NCI-H128 (cell line): ENCODE measurements around the gene RDX.
"Not testable (repeated sequence)": the region's sequence is repeated elsewhere in the genome, so short reads cannot be mapped to it uniquely, and the experiment has no call there.

Experiments
- DNase-seq: peaks from one replicate; lab custom pipeline; 2025; ENCODE audit not compliant: unreplicated experiment; lab: John Stamatoyannopoulos, UW

Gene RDX

GRCh38 chr11:110279881-110280280 is 16.5 kb downstream of the RDX start:
- no peak for DNase-seq

DNA sequence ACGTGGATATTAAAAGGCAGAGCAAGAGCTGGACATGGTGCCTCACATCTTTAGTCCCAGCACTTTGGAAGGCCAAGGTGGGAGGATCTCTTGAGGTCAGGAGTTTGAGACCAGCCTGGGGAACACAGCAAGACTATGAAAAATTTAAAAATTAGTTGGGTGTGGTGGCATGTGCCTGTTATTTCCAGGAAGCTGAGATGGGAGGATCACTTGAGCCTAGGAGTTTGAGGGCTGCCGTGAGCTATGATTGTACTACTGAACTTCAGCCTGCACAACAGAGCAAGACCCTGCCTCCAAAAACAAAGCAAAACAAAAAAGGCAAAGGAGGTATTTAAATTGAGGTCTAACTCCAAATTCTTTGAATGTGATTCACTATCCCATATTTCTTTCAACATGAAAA is 23.5 kb downstream of the RDX start:
- no peak for DNase-seq

DNA sequence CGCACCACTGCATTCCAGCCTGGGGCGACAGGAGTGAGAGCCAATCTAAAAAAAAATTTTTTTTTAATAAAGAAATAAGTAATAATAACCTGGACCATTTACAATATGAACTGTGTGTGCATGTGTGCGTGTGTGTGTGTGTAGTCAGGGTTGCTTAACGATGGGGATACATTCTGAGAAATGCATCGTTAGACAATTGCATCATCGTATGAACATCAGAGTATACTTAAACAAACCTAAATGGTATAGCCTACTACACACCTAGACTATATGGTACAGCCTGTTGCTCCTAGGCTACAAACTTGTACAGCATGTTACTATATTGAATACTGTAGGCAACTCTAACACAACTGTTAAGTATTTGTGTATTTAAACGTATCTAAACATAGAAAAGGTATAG is 26.4 kb downstream of the RDX start:
- DNase-seq: no peak

- no peak for DNase-seq
Observed at GRCh38 chr11:110268441-110268840, 28.0 kb downstream of the RDX start.

DNA sequence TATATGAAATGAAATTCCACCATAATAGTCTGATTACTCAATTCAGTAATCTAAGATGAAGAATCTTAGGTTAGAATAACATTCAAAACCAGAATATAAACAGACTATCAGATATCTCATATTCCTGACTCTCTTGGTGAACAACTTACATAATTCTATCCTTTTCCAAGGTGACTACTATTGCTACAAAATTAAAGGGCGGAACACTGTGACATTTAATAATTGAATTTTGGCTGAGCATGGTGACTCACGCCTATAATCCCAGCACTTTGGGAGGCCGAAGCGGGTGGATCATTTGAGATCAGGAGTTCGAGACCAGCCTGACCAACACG is 34.4 kb downstream of the RDX start:
- no peak for DNase-seq

GRCh38 chr11:110261195-110262071 is 35.0 kb downstream of the RDX start:
- DNase-seq: no peak

GRCh38 chr11:110253525-110253924 is 42.9 kb downstream of the RDX start:
- DNase-seq: no peak

- DNase-seq: no peak
Observed at GRCh38 chr11:110251836-110252235, 44.6 kb downstream of the RDX start.

- no peak for DNase-seq
Observed at GRCh38 chr11:110250168-110250567, 46.2 kb downstream of the RDX start.

DNA sequence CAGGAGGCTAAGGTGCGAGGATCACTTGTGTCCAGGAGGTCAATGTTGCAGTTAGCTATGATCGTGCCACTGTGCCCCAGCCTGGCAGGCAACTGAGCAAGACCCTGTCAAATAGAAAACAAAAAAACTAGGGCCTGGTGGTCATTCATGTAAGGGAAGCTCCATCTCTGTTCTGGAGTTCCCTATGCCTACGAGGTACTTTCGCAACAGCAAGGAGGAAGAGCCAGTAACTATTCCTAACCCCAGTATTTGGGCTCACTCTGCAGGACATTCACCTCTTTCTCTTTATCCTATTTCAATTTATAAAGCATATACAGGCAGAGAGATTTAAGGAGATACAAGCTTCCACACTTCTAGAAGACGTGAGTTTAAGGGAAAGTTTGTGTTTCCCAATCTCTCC is 46.6 kb downstream of the RDX start:
- DNase-seq: no peak

DNA sequence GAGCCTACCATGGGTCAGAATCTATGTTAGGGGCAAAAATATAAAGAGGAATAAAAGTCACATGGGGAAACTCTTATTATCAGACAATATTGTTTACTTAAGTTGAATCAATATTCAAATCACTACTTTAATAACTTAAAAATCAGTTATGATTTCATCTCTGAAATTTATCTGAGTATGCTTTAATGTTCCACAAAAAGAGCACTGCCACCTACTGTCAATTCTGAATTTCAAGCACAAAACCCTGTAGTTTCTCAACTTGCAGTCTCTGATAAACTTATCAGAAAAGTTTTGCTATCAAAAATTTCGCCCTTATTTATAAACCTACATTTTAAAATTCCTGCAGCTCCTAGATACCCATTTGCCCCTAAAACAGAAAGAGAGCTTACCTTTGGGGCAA is 47.3 kb downstream of the RDX start:
- DNase-seq: no peak

DNA sequence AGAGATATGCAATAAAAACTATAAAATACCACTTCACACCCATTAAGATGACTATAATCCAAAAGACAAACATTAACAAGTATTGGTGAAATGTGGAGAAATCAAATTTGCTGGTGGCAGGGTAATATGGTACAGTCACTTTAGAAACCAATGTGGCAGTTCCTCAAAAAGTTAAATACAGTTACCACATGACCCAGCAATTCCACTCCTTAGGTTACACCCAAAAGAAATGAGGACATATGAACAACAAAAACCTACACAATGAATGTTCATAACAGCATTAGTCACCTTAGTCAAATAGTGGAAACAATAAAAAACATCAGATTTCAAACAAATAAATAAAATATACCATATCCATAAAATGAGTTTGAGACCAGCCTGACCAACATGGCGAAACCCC is 52.6 kb downstream of the RDX start:
- no peak for DNase-seq

GRCh38 chr11:110242746-110243145 is 53.7 kb downstream of the RDX start:
- DNase-seq: no peak

DNA sequence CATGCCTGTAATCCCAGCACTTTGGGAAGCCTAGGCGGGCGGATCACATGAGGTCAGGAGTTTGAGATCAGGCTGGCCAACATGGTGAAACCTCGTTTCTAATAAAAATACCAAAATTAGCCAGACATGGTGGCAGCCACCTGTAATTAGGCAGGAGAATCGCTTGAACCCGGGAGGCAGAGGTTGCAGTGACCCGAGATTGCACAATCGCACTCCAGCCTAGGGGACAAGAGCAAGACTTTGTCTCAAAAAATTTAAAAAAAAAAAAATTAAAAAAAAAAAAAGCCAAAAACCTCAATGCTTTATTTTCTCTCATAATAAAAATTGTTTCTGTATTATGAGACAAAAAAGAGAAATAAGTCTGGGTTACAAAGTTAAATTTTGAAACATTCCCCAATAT is 54.2 kb downstream of the RDX start:
- no peak for DNase-seq

- no peak for DNase-seq
Observed at GRCh38 chr11:110235966-110236365, 60.4 kb downstream of the RDX start.

- no peak for DNase-seq
Observed at GRCh38 chr11:110230377-110230776, 66.0 kb downstream of the RDX start.

GRCh38 chr11:110219006-110219785 is 77.2 kb downstream of the RDX start:
- no peak for DNase-seq

GRCh38 chr11:110217936-110218335 is 78.5 kb downstream of the RDX start:
- no peak for DNase-seq

DNA sequence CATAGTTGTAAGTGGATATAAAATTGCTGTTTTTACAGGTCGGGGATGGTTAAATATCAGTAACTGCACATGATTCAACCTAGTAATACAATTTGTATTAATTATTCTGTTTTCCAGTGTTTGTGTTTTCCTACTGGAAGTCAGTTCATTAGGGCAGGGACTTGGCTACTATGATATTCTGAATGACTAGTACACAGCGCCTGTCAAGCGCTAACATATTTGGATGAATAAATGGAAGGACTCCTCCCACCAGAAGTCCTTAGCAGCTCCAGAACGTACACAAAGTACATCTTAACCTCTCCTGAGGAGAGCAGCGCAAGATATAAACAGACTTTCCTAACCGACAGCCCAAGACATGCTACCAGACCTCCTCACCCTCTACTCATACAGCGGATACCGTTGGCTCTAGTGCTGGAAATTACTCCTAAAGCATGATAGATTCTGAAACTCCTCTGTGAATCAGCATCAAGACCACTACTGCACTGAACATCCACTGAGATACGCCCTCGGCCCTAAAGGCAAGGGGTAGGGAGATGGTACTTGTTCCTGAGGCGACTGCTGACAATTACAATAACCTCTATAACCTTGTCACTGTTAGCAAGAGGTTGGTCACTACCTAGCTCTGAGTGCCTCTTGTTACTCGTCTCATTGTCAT is 79.1 kb downstream of the RDX start:
- DNase-seq: no peak

- not testable (repeated sequence) for DNase-seq
Observed at GRCh38 chr11:110209313-110209694, 87.1 kb downstream of the RDX start.

GRCh38 chr11:110208678-110209312 is 87.6 kb downstream of the RDX start:
- DNase-seq: not testable (repeated sequence)
